Measurements from ENCODE around the gene ARVCF. TPM values are rescaled to one million over a fixed set of nuclear protein-coding genes. Genes with fewer than 3 reads are reported as not detected.

The ARVCF gene
- total and polyA plus RNA-seq, 9 of the 15 experiments (the other 6 are each of a cell fraction or from before 2014, with no cell fraction given): 0.03 to 97.4 (median 15.6) TPM

GRCh38 chr22:19983741-19984140, 32.9 kb downstream of the ARVCF start (continued):
- TF ChIP-seq ZBTB40 (IDR thresholded peaks at IDR 0.05) (no peak), ZBTB40 (CRISPR knock-in tag; IDR thresholded peaks at IDR 0.05) (peak; percentile 29; the same call in 1 of the 2 replicates), HNRNPL (IDR thresholded peaks at IDR 0.05; ENCODE audit: low read depth, low read length) (no peak), OTX1 (CRISPR knock-in tag; IDR thresholded peaks at IDR 0.05) (0 out of 2 replicates have a peak, but pooled peaks have one; percentile 21), SREBF1 (IDR thresholded peaks at IDR 0.05; ENCODE audit: borderline replicate concordance, low read depth, low read length) (no peak), ZKSCAN3 (CRISPR knock-in tag; IDR thresholded peaks at IDR 0.05) (no peak), RNF2 (IDR thresholded peaks at IDR 0.05) (no peak), KAT7 (CRISPR knock-in tag; IDR thresholded peaks at IDR 0.05; ENCODE audit: borderline replicate concordance) (no peak), MIER1 (IDR thresholded peaks at IDR 0.05; ENCODE audit: low read depth) (no peak), ESRRA (IDR thresholded peaks at IDR 0.05; ENCODE audit: borderline replicate concordance, low read depth) (no peak), CREM (IDR thresholded peaks at IDR 0.05; ENCODE audit: low read depth) (no peak), ZBTB33 (CRISPR knock-in tag; IDR thresholded peaks at IDR 0.05) (no peak), PRMT5 (CRISPR knock-in tag; IDR thresholded peaks at IDR 0.05) (no peak), CUX1 (CRISPR knock-in tag; IDR thresholded peaks at IDR 0.05) (no peak)

All from K562 (cell line).